SK-N-SH treated with all-trans-retinoic acid at 6 μM for 48 hours (cell line): ENCODE data around the gene XIRP2.

Experiments used
- ESRRG ChIP-seq: fragments of 250-450 bp; sonication (Bioruptor Pico); IDR thresholded peaks from 2 replicates; pipeline ENCODE4 v1.6.1; 2021; ENCODE audit warnings: mild to moderate bottlenecking
- TOX ChIP-seq: fragments of 250-450 bp; sonication (Bioruptor Pico); IDR thresholded peaks from 2 replicates; pipeline ENCODE4 v1.8.0; 2021; ENCODE audit warnings: mild to moderate bottlenecking, moderate library complexity, borderline replicate concordance

- TF ChIP-seq TOX (CRISPR knock-in tag), result no peak
- TF ChIP-seq ESRRG (CRISPR knock-in tag), result no peak
Measured at GRCh38 chr2:167103757-167104133, 215.5 kb downstream of the XIRP2 start.
